HepG2 (cell line): ENCODE measurements around the gene PTCRA. TPM values are rescaled to one million over a fixed set of nuclear protein-coding genes. Genes with fewer than 3 reads are reported as not detected.

Experiments
- AHDC1 ChIP-seq: sonication (generic); formaldehyde crosslinking; IDR thresholded peaks from 2 replicates; pipeline ENCODE4 v1.5.1; 2020; ENCODE audit warnings: mild to moderate bottlenecking, missing genetic modification reagents, borderline replicate concordance
- CC2D1A ChIP-seq: sonication (generic); formaldehyde crosslinking; IDR thresholded peaks from 2 replicates; pipeline ENCODE4 v1.8.1; 2023; ENCODE audit warnings: mild to moderate bottlenecking, missing genetic modification reagents
- CEBPG ChIP-seq: IDR thresholded peaks from 2 replicates; pipeline ENCODE4 v1.6.1; 2016
- CENPX ChIP-seq: sonication (generic); formaldehyde crosslinking; IDR thresholded peaks from 2 replicates; pipeline ENCODE4 v1.9.0; 2021; ENCODE audit warnings: mild to moderate bottlenecking, missing genetic modification reagents, moderate library complexity
- FOXK1 ChIP-seq: sonication (generic); formaldehyde crosslinking; IDR thresholded peaks from 2 replicates; pipeline ENCODE4 v1.4.0; 2020; ENCODE audit warnings: low read depth, missing genetic modification reagents, borderline replicate concordance
- GATA4 ChIP-seq: sonication (generic); IDR thresholded peaks from 2 replicates; pipeline ENCODE4 v1.6.1; 2016; ENCODE audit warnings: antibody characterized with exemption, low read depth, borderline replicate concordance
- GRHL1 ChIP-seq: sonication (generic); formaldehyde crosslinking; conservative IDR thresholded peaks from 2 replicates; pipeline ENCODE4 v1.8.0; 2022; ENCODE audit warnings: missing genetic modification reagents
- HNRNPLL ChIP-seq: fragments of 200-400 bp; formaldehyde crosslinking; IDR thresholded peaks from 2 replicates; pipeline ENCODE4 v1.6.1; 2017; ENCODE audit warnings: mild to moderate bottlenecking, low read depth, low read length; ENCODE audit not compliant: poor library complexity, severe bottlenecking
- PLSCR1 ChIP-seq: sonication (generic); formaldehyde crosslinking; IDR thresholded peaks from 2 replicates; pipeline ENCODE4 v1.5.0; 2020; ENCODE audit warnings: missing genetic modification reagents, mild to moderate bottlenecking, borderline replicate concordance
- ZBTB3 ChIP-seq: sonication (generic); formaldehyde crosslinking; IDR thresholded peaks from 2 replicates; pipeline ENCODE4 v1.4.0; 2020; ENCODE audit warnings: low read depth, mild to moderate bottlenecking, moderate library complexity, missing genetic modification reagents, borderline replicate concordance
- ZMAT3 ChIP-seq: sonication (generic); formaldehyde crosslinking; conservative IDR thresholded peaks from 2 replicates; pipeline ENCODE4 v1.7.0; 2021; ENCODE audit warnings: missing genetic modification reagents
- ZNF224 ChIP-seq: sonication (generic); formaldehyde crosslinking; IDR thresholded peaks from 2 replicates; pipeline ENCODE4 v1.5.0; 2020; ENCODE audit warnings: mild to moderate bottlenecking, missing genetic modification reagents
- ZNF234 ChIP-seq: sonication (generic); formaldehyde crosslinking; conservative IDR thresholded peaks from 2 replicates; pipeline ENCODE4 v1.5.1; 2020; ENCODE audit warnings: mild to moderate bottlenecking, missing genetic modification reagents
- ZNF34 ChIP-seq: sonication (generic); formaldehyde crosslinking; IDR thresholded peaks from 2 replicates; pipeline ENCODE4 v1.4.0; 2020; ENCODE audit warnings: mild to moderate bottlenecking, missing genetic modification reagents, borderline replicate concordance
- ZNF354B ChIP-seq: sonication (generic); formaldehyde crosslinking; IDR thresholded peaks from 2 replicates; pipeline ENCODE4 v1.8.0; 2022; ENCODE audit warnings: mild to moderate bottlenecking, missing genetic modification reagents
- ZNF644 ChIP-seq: IDR thresholded peaks from 2 replicates; pipeline ENCODE4 v1.6.1; 2016; ENCODE audit warnings: low read depth
- polyA plus RNA-seq, 8 experiments: library from polyadenylated mRNA; depleted of rRNA in 3 of 8; stranded (reverse) in 7 of 8; unstranded in 1 of 8; fragments of >200 nt; fragmentation: Illumina TruSeq in 4 of 8; extraction: Trizol in 4 of 8; gene quantifications; 2 replicates each; pipeline versions ENCODE4 v1.2.1 to v1.2.3, GENCODE V29; 2011 to 2016; ENCODE audit warnings: low read depth in 4 of 8, missing spikeins in 1 of 8, mixed read lengths in 1 of 8; ENCODE audit not compliant: insufficient read depth in 1 of 8
- total RNA-seq, 5 experiments: library from RNA; depleted of rRNA; stranded (reverse); fragments of >200 nt; fragmentation: Illumina TruSeq; extraction: Trizol; gene quantifications; 2 replicates each; pipeline ENCODE4 v1.2.3, GENCODE V29; 2016; ENCODE audit warnings: low read depth in 1 of 5
- TF ChIP-seq, protein P1 (sequence below): sonication (generic); formaldehyde crosslinking; IDR thresholded peaks from 2 replicates; pipeline ENCODE4 v1.5.0; 2020; ENCODE audit warnings: mild to moderate bottlenecking, missing genetic modification reagents
- TF ChIP-seq, protein P2 (sequence below): IDR thresholded peaks from 2 replicates; pipeline ENCODE4 v1.6.1; 2016; ENCODE audit warnings: low read depth, borderline replicate concordance

PTCRA gene
- total and polyA plus RNA-seq, 2 of the 13 experiments (the other 11 are each of a cell fraction or from before 2014, with no cell fraction given) = not detected

DNA sequence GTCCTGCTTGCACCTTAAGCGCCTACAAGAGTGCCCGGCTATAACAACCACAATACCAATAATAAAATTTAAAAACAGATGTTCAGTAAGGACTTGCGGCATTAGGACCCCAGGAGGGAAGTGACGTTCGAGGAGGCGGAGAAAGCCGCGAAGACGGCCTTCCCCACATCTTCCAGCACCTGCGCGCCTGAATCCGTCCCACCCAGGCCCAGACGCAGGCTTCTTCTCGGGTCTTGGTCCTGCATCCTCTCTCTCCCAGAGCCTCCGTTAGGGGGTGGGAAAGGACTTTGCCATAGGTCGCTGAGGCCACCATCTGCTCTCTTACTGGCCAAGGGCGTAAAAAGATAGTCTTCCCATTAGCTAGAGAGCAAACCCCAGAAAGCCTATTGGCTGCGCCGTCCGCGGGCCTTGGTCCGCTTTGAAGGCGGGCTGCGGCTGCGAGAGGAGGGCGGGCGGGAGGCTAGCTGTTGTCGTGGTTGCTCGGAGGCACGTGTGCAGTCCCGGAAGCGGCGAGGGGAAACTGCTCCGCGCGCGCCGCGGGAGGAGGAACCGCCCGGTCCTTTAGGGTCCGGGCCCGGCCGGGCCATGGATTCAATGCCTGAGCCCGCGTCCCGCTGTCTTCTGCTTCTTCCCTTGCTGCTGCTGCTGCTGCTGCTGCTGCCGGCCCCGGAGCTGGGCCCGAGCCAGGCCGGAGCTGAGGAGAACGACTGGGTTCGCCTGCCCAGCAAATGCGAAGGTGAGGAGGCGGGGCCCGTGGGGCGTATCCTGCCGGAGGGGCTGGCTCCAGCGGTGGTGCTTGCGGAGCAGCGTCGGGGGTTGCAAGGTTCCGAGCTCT is 13.3 kb downstream of the PTCRA start, which contains the start of gene CNPY3 (continued):
- peak; percentile 90; the same call in 1 of the 2 replicates for TF ChIP-seq PLSCR1 (CRISPR knock-in tag)
- TF ChIP-seq CC2D1A (CRISPR knock-in tag) = peak; percentile 64
- TF ChIP-seq CEBPG (CRISPR knock-in tag) = peak; percentile 7; the same call in 1 of the 2 replicates
- TF ChIP-seq ZNF234 = peak; percentile 99
- peak; percentile 61; the same call in 1 of the 2 replicates for TF ChIP-seq GRHL1 (CRISPR knock-in tag)
- peak; percentile 100 for TF ChIP-seq ZMAT3
- TF ChIP-seq HNRNPLL = peak; percentile 94
- no peak for TF ChIP-seq CENPX (CRISPR knock-in tag)
- peak; percentile 98 for TF ChIP-seq ZNF224 (CRISPR knock-in tag)
- TF ChIP-seq ZNF34 (CRISPR knock-in tag) = peak; percentile 95; the same call in 1 of the 2 replicates
- TF ChIP-seq, protein P1, sequence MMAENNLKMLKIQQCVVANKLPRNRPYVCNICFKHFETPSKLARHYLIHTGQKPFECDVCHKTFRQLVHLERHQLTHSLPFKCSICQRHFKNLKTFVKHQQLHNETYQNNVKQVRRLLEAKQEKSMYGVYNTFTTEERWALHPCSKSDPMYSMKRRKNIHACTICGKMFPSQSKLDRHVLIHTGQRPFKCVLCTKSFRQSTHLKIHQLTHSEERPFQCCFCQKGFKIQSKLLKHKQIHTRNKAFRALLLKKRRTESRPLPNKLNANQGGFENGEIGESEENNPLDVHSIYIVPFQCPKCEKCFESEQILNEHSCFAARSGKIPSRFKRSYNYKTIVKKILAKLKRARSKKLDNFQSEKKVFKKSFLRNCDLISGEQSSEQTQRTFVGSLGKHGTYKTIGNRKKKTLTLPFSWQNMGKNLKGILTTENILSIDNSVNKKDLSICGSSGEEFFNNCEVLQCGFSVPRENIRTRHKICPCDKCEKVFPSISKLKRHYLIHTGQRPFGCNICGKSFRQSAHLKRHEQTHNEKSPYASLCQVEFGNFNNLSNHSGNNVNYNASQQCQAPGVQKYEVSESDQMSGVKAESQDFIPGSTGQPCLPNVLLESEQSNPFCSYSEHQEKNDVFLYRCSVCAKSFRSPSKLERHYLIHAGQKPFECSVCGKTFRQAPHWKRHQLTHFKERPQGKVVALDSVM (CRISPR knock-in tag) = peak; percentile 93
- no peak for TF ChIP-seq ZNF644 (CRISPR knock-in tag)
- TF ChIP-seq ZNF354B = peak; percentile 96
- peak; percentile 85; the same call in 1 of the 2 replicates for TF ChIP-seq ZBTB3 (CRISPR knock-in tag)
- peak; percentile 91 for TF ChIP-seq FOXK1 (CRISPR knock-in tag)
- peak; percentile 28; the same call in 1 of the 2 replicates for TF ChIP-seq AHDC1 (CRISPR knock-in tag)
- peak; percentile 46; the same call in 1 of the 2 replicates for TF ChIP-seq GATA4
- TF ChIP-seq, protein P2, sequence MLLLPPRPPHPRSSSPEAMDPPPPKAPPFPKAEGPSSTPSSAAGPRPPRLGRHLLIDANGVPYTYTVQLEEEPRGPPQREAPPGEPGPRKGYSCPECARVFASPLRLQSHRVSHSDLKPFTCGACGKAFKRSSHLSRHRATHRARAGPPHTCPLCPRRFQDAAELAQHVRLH = peak; percentile 98
